B cell (primary cell): ENCODE measurements around the gene ATP11C. TPM values are rescaled to one million over a fixed set of nuclear protein-coding genes. Genes with fewer than 3 reads are reported as not detected.

Experiments
- ATAC-seq: fragments of 200-7000 bp; cut with Tn5 transposase; one replicate; pipeline ENCODE4 v1.10.0; 2021; ENCODE audit warnings: low read depth, mild to moderate bottlenecking, moderate number of reproducible peaks, moderate library complexity
- CTCF ChIA-PET: fragments of 350-600 bp; sonication (Branson Sonifier 250); formaldehyde crosslinking; loops from one replicate; lab custom pipeline; 2021; ENCODE audit warnings: antibody characterized with exemption, inconsistent platforms; lab: Charles Lee
- POLR2A ChIA-PET: fragments of 350-600 bp; sonication (Branson Sonifier 250); formaldehyde crosslinking; loops from one replicate; lab custom pipeline; 2021; ENCODE audit warnings: antibody characterized with exemption; lab: Charles Lee
- DNase-seq: peaks from one replicate; pipeline ENCODE4 v3.0.0; 2013
- H2AFZ ChIP-seq: 2 replicates; pipeline ENCODE4 v1.6.1; 2012; ENCODE audit warnings: mild to moderate bottlenecking, low read depth, low read length; ENCODE audit not compliant: insufficient read depth, poor library complexity, severe bottlenecking
- H3K27ac ChIP-seq, 2 donors: 1 replicate in 1 of 2; 2 replicates in 1 of 2; pipeline ENCODE4 v1.5.1; 2012 to 2013; ENCODE audit warnings: low read length in 2 of 2, mild to moderate bottlenecking in 2 of 2, moderate library complexity in 1 of 2
- H3K27me3 ChIP-seq, 4 experiments: fragments of 200-600 bp in 1 of 4; sonication (generic) in 1 of 4; replicated peaks in 1 of 4; 1 replicate in 2 of 4; 2 replicates in 2 of 4; pipeline versions ENCODE4 v1.6.1 to v1.7.0; 2013 to 2016; ENCODE audit warnings: low read length in 3 of 4, mild to moderate bottlenecking in 2 of 4, mixed read lengths in 1 of 4, moderate library complexity in 1 of 4; ENCODE audit not compliant: insufficient read depth in 4 of 4, control insufficient read depth in 3 of 4; ENCODE audit errors: control extremely low read depth in 1 of 4
- H3K36me3 ChIP-seq, 2 experiments: replicated peaks in 1 of 2; 1 replicate in 1 of 2; 2 replicates in 1 of 2; pipeline versions ENCODE4 v1.6.1 to v1.7.1; 2013; ENCODE audit warnings: low read length in 1 of 2; ENCODE audit not compliant: insufficient read depth in 2 of 2, control insufficient read depth in 1 of 2; ENCODE audit errors: control extremely low read depth in 1 of 2, extremely low read depth in 1 of 2
- H3K4me1 ChIP-seq, 2 donors: fragments of 200-600 bp in 1 of 2; sonication (generic) in 1 of 2; 1 replicate in 1 of 2; 2 replicates in 1 of 2; pipeline versions ENCODE4 v1.5.1 to v1.6.1; 2013 to 2017; ENCODE audit warnings: low read length in 2 of 2; ENCODE audit not compliant: control insufficient read depth in 2 of 2, insufficient read depth in 2 of 2
- H3K4me2 ChIP-seq: replicated peaks from 2 replicates; pipeline ENCODE3; 2012; ENCODE audit warnings: mild to moderate bottlenecking, low read depth, low read length; ENCODE audit not compliant: poor library complexity, severe bottlenecking
- H3K4me3 ChIP-seq, 5 experiments: fragments of 200-600 bp in 1 of 5; sonication (generic) in 1 of 5; 1 replicate in 3 of 5; 2 replicates in 2 of 5; pipeline versions ENCODE4 v1.5.1 to v1.7.0; 2011 to 2016; ENCODE audit warnings: low read length in 4 of 5, mild to moderate bottlenecking in 4 of 5, low read depth in 2 of 5, control low read depth in 1 of 5, moderate library complexity in 1 of 5; ENCODE audit not compliant: insufficient read depth in 1 of 5; ENCODE audit errors: control extremely low read depth in 1 of 5, extremely low read depth in 1 of 5
- H3K79me2 ChIP-seq: fragments of 200-600 bp; sonication (generic); one replicate; pipeline ENCODE4 v1.6.0; 2016; ENCODE audit warnings: low read length; ENCODE audit not compliant: control insufficient read depth, insufficient read depth
- H3K9ac ChIP-seq: fragments of 200-600 bp; sonication (generic); 2 replicates; pipeline ENCODE4 v1.6.1; 2017; ENCODE audit warnings: mild to moderate bottlenecking, low read length, moderate library complexity
- H3K9me3 ChIP-seq, 3 donors: one replicate each; pipeline versions ENCODE4 v1.6.1 to v1.7.1; 2013; ENCODE audit warnings: low read length in 2 of 3; ENCODE audit not compliant: control insufficient read depth in 2 of 3, insufficient read depth in 1 of 3; ENCODE audit errors: control extremely low read depth in 1 of 3
- H4K20me1 ChIP-seq: 2 replicates; pipeline ENCODE4 v1.6.0; 2012; ENCODE audit warnings: mild to moderate bottlenecking, low read length; ENCODE audit not compliant: insufficient read depth, control insufficient read depth, poor library complexity, severe bottlenecking
- H3K27ac Mint-ChIP-seq: one replicate; pipeline ENCODE4 v1.8.0; 2021; ENCODE audit warnings: mixed read lengths
- H3K27me3 Mint-ChIP-seq: one replicate; pipeline ENCODE4 v1.8.0; 2021; ENCODE audit warnings: mixed read lengths
- H3K4me1 Mint-ChIP-seq: one replicate; pipeline ENCODE4 v1.8.0; 2021; ENCODE audit warnings: mixed read lengths
- H3K4me3 Mint-ChIP-seq: one replicate; pipeline ENCODE4 v1.8.0; 2021; ENCODE audit warnings: mixed read lengths
- H3K9me3 Mint-ChIP-seq: one replicate; pipeline ENCODE4 v1.8.0; 2022; ENCODE audit warnings: mixed read lengths; ENCODE audit not compliant: insufficient read depth
- CTCF ChIP-seq: fragments of 200-600 bp; IDR thresholded peaks from one replicate; pipeline ENCODE4 v1.8.0; 2022; ENCODE audit warnings: antibody characterized with exemption, mild to moderate bottlenecking
- EZH2 ChIP-seq: IDR thresholded peaks from 2 replicates; pipeline ENCODE4 v1.6.1; 2012; ENCODE audit warnings: borderline replicate concordance, low read depth, mild to moderate bottlenecking, moderate library complexity, low read length; ENCODE audit not compliant: insufficient read depth, poor library complexity, severe bottlenecking
- WGBS: methylation state at CpG from one replicate; pipeline ENCODE4 v1.1.5; 2013; ENCODE audit warnings: missing lambda C conversion rate; ENCODE audit not compliant: insufficient coverage; 5-methylcytosine and 5-hydroxymethylcytosine counted together
- intact Hi-C: fragments of 100-400 bp; cut with micrococcal nuclease; formaldehyde crosslinking; loops from one replicate; pipeline ENCODE4 v1.10.0; 2022
- polyA plus RNA-seq: library from polyadenylated mRNA; depleted of rRNA; stranded (reverse); fragments of >200 nt; gene quantifications from 2 replicates; pipeline ENCODE4 v1.2.3, GENCODE V29; 2012
- total RNA-seq, 2 donors: library from RNA; stranded (reverse); fragments of 120-200 nt in 1 of 2; gene quantifications; 1 replicate in 1 of 2; 2 replicates in 1 of 2; pipeline versions ENCODE4 v1.2.3 to v1.2.4, GENCODE V29; 2013 to 2022

The ATP11C gene
- total and polyA plus RNA-seq, 2 donors (not counting 1 experiment from before 2014, with no cell fraction given), result 8.5 to 29.2 TPM

- H4K20me1 ChIP-seq, result no peaks in the 10 kb centered on the region
- no peak overlapping the region for H3K4me3 ChIP-seq
- no peak overlapping the region for H3K9ac ChIP-seq
- no peaks in the 10 kb centered on the region for H3K4me1 ChIP-seq
- H3K27ac ChIP-seq, result no peak overlapping the region
- no peak for TF ChIP-seq EZH2
- no peak for TF ChIP-seq CTCF
- H2AFZ ChIP-seq, result no peak overlapping the region
- Mint-ChIP-seq H3K27me3 (no peaks in the 10 kb centered on the region), H3K4me1 (peaks cover 4% of the 10 kb centered on the region), H3K27ac (no peak overlapping the region), H3K9me3 (no peaks in the 10 kb centered on the region), H3K4me3 (no peak overlapping the region)
- no peaks in the 10 kb centered on the region for H3K27me3 ChIP-seq
- intact Hi-C loops, result no loop called here
- no peak overlapping the region for H3K4me2 ChIP-seq
- no peak for ATAC-seq
- ChIA-PET CTCF (no interaction called here), POLR2A (no interaction called here)
- H3K79me2 ChIP-seq, result peaks cover 5% of the 10 kb centered on the region
- no CpG with 5 or more reads among the region's 3 CpGs for WGBS
- no peaks in the 10 kb centered on the region for H3K36me3 ChIP-seq
- H3K9me3 ChIP-seq, result no peaks in the 10 kb centered on the region
- no peak for DNase-seq
Measured at GRCh38 chrX:139851730-139852129, 81.1 kb downstream of the ATP11C start.

GRCh38 chrX:139850968-139851367 lies 81.9 kb downstream of the ATP11C start:
- Mint-ChIP-seq H3K4me1 (peaks cover 4% of the 10 kb centered on the region), H3K27me3 (no peaks in the 10 kb centered on the region), H3K4me3 (no peak overlapping the region), H3K27ac (no peak overlapping the region), H3K9me3 (no peaks in the 10 kb centered on the region)
- DNase-seq (no peak), ATAC-seq (no peak)
- intact Hi-C loops, result no loop called here
- no peak overlapping the region for H3K4me3 ChIP-seq
- POLR2A ChIA-PET, result no interaction called here
- H3K27me3 ChIP-seq, result no peaks in the 10 kb centered on the region
- H3K4me2 ChIP-seq, result no peak overlapping the region
- no peaks in the 10 kb centered on the region for H3K4me1 ChIP-seq
- WGBS, result no CpG with 5 or more reads among the region's 2 CpGs
- H3K36me3 ChIP-seq, result no peaks in the 10 kb centered on the region
- no peak overlapping the region for H2AFZ ChIP-seq
- no peaks in the 10 kb centered on the region for H4K20me1 ChIP-seq
- no peak overlapping the region for H3K27ac ChIP-seq
- peaks cover 5% of the 10 kb centered on the region for H3K79me2 ChIP-seq
- CTCF ChIA-PET, result no interaction called here
- H3K9me3 ChIP-seq, result no peaks in the 10 kb centered on the region
- no peak overlapping the region for H3K9ac ChIP-seq
- TF ChIP-seq CTCF, result no peak
- TF ChIP-seq EZH2, result no peak
